SKM-1 treated with dmso at 0.1 percent for 144 hours (cell line): ENCODE data around the gene GEN1.
A peak's percentile ranks its signal among the peaks of the same experiment; 100 is the strongest.
"Not testable (repeated sequence)": the region's sequence is repeated elsewhere in the genome, so short reads cannot be mapped to it uniquely, and the experiment has no call there.

Experiments used
- DNase-seq: peaks from one replicate; lab custom pipeline; 2025; ENCODE audit not compliant: unreplicated experiment; lab: John Stamatoyannopoulos, UW

The GEN1 gene

GRCh38 chr2:17821535-17822444 is 67.9 kb downstream of the GEN1 start:
- DNase-seq: no peak

- DNase-seq: no peak
Measured at GRCh38 chr2:17822445-17823117, 68.6 kb downstream of the GEN1 start.

DNA sequence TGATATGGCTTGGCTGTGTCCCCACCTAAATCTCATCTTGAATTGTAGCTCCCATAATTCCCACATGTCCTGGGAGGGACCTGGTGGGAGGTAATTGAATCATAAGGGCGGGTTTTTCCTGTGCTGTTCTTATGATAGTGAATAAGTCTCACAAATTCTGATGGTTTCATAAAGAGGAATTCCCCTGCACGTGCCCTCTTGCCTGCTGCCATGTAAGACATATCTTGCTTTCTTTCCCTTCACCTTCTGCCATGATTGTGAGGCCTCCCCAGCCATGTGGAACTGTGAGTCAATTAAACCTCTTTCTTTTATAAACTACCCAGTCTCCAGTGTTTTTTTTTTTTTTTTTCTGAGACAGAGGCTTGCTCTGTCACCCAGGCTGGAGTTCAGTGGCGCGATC is 69.7 kb downstream of the GEN1 start:
- DNase-seq: not testable (repeated sequence)

DNA sequence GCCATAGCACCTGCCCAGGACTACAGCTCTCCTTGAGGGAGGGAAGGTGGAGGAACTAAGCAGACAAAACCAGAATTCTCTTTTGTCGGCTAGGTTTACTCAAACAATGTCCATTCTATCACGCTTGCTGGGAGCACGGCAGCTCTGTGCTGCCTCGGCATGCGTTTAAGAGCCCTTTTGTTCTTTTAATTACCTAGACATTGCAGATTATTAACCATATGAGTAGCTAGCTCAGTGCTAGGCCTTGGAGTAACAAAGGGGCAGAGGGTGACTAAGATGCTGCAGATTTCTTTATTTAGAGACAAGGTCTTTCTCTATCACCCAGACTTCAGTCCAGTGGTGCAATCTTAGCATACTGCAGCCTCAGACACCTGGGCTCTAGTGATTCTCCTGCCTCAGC is 73.4 kb downstream of the GEN1 start:
- no peak for DNase-seq

- DNase-seq: no peak
Measured at GRCh38 chr2:17827785-17828184, 73.8 kb downstream of the GEN1 start.

DNA sequence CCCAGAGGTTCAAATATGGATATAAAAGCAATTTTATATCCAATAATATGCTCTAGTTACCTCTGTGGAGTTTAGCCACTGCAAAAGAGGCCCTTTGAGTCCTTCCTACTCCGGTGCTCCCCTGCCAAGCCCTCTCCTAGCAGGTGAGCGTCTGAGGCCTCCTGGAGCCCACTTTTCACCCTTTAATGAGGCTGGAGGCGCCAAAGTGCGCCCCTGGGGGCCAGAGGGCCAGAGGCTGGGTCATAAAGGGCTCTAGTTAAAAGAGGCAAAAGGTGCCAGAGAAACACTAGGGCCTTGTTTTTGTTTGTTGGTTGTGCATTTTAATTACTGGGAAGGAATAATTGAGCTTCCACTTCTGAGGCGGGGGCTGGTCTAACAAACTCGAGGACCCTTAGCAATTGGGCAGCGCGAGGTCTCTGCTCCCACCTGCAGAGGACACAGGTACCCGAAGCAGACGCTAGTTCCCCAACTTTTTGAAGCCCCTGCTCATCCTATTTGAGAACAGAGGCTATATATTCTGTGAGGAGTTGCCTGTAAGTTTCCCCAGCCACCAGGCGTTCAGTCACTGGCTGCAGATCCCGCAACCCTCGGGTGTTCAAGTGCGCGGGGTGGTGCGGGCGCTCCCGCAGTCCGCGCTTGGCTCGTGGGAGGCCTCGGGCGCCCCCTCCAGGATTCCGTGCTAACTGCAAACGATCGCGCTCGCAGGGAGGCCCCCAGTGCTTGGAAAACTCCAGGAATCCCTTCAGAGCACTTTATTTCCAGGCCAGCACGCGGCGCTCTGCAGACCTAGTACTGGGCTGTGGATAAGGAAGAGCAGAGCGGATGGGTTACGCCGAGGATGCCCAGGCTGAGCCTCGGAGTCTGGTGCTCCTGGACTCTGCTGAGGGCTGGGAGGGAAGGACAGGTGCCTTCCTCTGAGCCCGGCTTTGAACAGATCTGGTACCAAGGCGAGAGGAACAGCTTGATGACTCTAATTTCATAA is 76.4 kb downstream of the GEN1 start:
- DNase-seq: peak; percentile 22

- DNase-seq: no peak
Measured at GRCh38 chr2:17835516-17835915, 81.6 kb downstream of the GEN1 start.
